ENCODE results near the gene GNPTG.

GNPTG gene

DNA sequence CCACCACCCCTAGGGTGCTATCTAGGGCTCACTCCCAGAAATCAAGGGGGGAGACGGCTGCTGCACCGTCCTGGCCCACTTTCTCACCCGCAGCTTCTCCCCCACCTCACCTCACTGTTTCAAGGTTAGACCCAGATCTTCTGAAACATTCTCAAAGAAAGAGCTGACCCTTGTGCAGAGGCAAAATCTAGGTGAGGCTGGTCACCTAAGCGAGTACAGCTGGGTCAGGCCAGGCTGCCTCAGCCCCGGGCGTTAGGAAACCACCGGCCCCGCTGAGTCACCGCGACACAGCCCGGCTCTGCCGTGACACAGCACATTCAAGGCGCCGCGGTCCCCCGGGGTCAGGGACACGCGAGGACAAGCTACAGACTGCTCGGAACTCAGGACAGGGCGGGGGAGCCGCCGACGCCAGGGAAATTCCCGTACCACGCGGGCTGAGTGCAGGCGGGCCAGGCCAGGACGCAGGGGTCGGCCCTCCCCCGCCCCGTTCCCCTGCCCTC is 27.1 kb downstream of the GNPTG start:
- 2% methylated on average over 31 of the region's 31 CpGs for WGBS
- Histone ChIP-seq H3K27ac (ENCODE audit: low read depth, low read length) (peak overlapping the region; percentile 86), H3K9me3 (ENCODE audit: insufficient read depth, low read depth, low read length) (no peaks in the 10 kb centered on the region), H3K36me3 (ENCODE audit: insufficient read depth, low read length) (0 out of 2 replicates have a peak, but pooled peaks cover 9% of the 10 kb centered on the region), H3K9ac (ENCODE audit: low read depth, low read length) (peak overlapping the region; percentile 98), H3K4me3 (ENCODE audit: low read length) (peak overlapping the region; percentile 79), H3K27me3 (ENCODE audit: insufficient read depth, low read length) (no peaks in the 10 kb centered on the region), H3K4me1 (ENCODE audit: insufficient read depth, low read length) (0 out of 2 replicates have a peak, but pooled peaks cover 4% of the 10 kb centered on the region)

DNA sequence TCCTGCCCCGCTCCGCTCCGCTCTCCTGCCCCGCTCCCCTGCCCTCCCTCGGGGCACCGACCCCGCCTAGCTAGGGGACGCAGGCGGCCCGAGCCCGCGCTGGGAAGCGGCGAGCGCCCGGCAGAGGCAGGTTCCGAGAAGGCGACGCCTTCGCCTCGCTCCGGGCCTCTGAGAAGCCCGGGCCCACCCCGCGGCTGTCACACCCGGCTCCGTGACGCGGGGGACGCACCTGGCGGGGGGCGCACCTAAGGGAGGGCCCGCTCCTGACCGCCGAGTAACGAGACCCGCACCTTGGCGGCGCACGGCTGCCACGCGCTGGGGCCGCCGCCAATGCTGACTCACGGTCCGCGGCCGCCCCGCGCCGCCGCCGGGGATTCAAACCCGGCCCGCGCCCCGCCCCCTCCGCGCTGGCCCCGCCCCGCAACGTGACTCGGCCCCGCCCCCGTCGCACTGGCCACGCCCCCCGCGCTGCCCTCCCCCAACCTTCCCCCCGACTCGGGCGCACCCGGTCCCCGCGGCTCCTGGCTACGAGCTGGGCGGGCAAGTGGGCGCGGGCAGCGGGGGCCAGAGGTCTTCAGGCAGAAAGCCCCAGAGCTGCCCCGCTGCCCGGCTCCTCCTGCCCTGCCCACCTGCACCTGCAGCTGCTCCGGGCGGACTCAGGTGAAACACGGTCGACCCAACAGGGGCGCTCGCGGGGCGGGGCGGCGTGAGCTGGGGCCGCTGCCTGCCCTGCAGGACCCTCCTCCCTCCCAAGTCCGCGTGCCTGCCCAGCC is 27.8 kb downstream of the GNPTG start:
- H3K9me3 ChIP-seq (ENCODE audit: insufficient read depth, low read depth, low read length) = no peaks in the 10 kb centered on the region
- no peaks in the 10 kb centered on the region for H3K27me3 ChIP-seq (ENCODE audit: insufficient read depth, low read length)
- under 1% methylated on average over 87 of the region's 95 CpGs for WGBS
- H3K27ac ChIP-seq (ENCODE audit: low read depth, low read length) = peak overlapping the region; percentile 86
- H3K9ac ChIP-seq (ENCODE audit: low read depth, low read length) = peak overlapping the region; percentile 98
- 0 out of 2 replicates have a peak, but pooled peaks cover 9% of the 10 kb centered on the region for H3K36me3 ChIP-seq (ENCODE audit: insufficient read depth, low read length)
- peak overlapping the region; percentile 79 for H3K4me3 ChIP-seq (ENCODE audit: low read length)
- 0 out of 2 replicates have a peak, but pooled peaks cover 4% of the 10 kb centered on the region for H3K4me1 ChIP-seq (ENCODE audit: insufficient read depth, low read length)

DNA sequence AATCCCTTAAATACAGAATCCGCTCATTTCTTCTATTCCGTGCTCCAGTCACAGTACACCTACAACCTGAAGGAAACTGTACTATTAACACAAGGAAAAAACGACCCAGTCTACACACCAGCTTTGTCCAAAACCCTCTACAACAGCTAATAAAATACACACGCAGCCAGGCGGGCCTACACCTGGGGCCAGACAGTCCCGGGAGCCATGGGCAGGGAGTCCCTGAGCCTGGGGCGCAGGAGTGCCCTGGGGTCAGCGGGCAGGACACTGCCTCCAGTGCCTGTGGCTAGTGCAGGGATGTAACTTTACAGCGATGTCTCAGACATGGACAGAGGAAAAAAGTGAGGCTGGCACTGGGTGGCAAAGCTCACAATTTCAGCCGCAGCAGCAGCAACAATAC is 28.5 kb downstream of the GNPTG start:
- 0 out of 2 replicates have a peak, but pooled peaks cover 4% of the 10 kb centered on the region for H3K4me1 ChIP-seq (ENCODE audit: insufficient read depth, low read length)
- H3K4me3 ChIP-seq (ENCODE audit: low read length) = peak overlapping the region; percentile 79
- 0 out of 2 replicates have a peak, but pooled peaks cover 6% of the 10 kb centered on the region for H3K36me3 ChIP-seq (ENCODE audit: insufficient read depth, low read length)
- 69% methylated on average over 10 of the region's 10 CpGs for whole genome bisulfite sequencing
- peak overlapping the region; percentile 69 for H3K9ac ChIP-seq (ENCODE audit: low read depth, low read length)
- no peak overlapping the region for H3K27ac ChIP-seq (ENCODE audit: low read depth, low read length)
- H3K9me3 ChIP-seq (ENCODE audit: insufficient read depth, low read depth, low read length) = no peaks in the 10 kb centered on the region
- H3K27me3 ChIP-seq (ENCODE audit: insufficient read depth, low read length) = no peaks in the 10 kb centered on the region

DNA sequence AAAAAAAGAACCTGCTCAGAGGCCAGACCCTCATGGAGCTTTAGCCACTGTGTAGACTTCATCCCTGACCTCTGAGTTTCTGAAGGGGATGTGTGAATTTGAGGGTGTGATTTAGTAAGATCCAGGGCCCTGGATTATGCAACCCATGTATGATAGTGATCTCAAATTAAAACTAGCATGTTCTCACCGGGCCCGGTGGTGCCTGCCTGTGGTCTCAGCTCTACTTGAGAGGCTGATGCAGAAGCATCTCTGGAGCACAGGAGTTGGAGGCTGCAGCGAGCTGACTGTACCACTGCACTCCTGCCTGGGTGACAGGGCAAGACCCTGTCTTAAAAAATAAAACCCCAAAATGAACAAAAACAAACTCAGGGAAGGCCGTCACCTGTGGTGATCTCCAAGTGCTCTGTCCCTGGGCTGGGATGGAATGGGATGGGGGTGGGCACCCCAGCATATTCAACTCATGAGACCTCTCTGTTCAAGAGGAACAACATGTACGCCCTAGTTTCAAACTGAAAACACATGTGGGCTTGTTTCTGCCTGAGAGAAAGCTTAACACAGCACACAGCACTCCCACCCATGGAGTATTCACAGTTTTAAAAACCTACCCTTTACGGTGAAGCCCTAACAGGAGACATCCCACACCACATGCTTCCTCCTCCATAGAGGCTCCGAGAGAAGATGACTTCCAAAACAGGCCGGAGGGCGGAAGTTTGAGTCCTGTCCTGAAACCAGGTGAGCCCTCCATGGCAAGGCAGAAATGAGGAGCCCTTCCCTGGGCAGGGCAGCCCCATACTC is 30.1 kb downstream of the GNPTG start:
- Histone ChIP-seq H3K27me3 (ENCODE audit: insufficient read depth, low read length) (no peaks in the 10 kb centered on the region), H3K4me3 (ENCODE audit: low read length) (no peak overlapping the region), H3K4me1 (ENCODE audit: insufficient read depth, low read length) (0 out of 2 replicates have a peak, but pooled peaks cover 4% of the 10 kb centered on the region), H3K36me3 (ENCODE audit: insufficient read depth, low read length) (0 out of 2 replicates have a peak, but pooled peaks cover 6% of the 10 kb centered on the region), H3K9me3 (ENCODE audit: insufficient read depth, low read depth, low read length) (no peaks in the 10 kb centered on the region), H3K9ac (ENCODE audit: low read depth, low read length) (no peak overlapping the region), H3K27ac (ENCODE audit: low read depth, low read length) (no peak overlapping the region)
- 95% methylated on average over 9 of the region's 9 CpGs for WGBS

- H3K36me3 ChIP-seq (ENCODE audit: insufficient read depth, low read length) = 0 out of 2 replicates have a peak, but pooled peaks cover 6% of the 10 kb centered on the region
- H3K4me1 ChIP-seq (ENCODE audit: insufficient read depth, low read length) = 0 out of 2 replicates have a peak, but pooled peaks cover 4% of the 10 kb centered on the region
- H3K27ac ChIP-seq (ENCODE audit: low read depth, low read length) = no peak overlapping the region
- WGBS = 95% methylated on average over 17 of the region's 18 CpGs
- no peak overlapping the region for H3K4me3 ChIP-seq (ENCODE audit: low read length)
- H3K27me3 ChIP-seq (ENCODE audit: insufficient read depth, low read length) = no peaks in the 10 kb centered on the region
- H3K9me3 ChIP-seq (ENCODE audit: insufficient read depth, low read depth, low read length) = no peaks in the 10 kb centered on the region
- H3K9ac ChIP-seq (ENCODE audit: low read depth, low read length) = no peak overlapping the region
Observed at GRCh38 chr16:1383556-1383955, 31.8 kb downstream of the GNPTG start.

- Histone ChIP-seq H3K36me3 (ENCODE audit: insufficient read depth, low read length) (peaks cover 12% of the 10 kb centered on the region; the same call in 1 of the 2 replicates), H3K9ac (ENCODE audit: low read depth, low read length) (no peak overlapping the region), H3K27me3 (ENCODE audit: insufficient read depth, low read length) (no peaks in the 10 kb centered on the region), H3K4me3 (ENCODE audit: low read length) (no peak overlapping the region), H3K9me3 (ENCODE audit: insufficient read depth, low read depth, low read length) (no peaks in the 10 kb centered on the region), H3K4me1 (ENCODE audit: insufficient read depth, low read length) (0 out of 2 replicates have a peak, but pooled peaks cover under 1% of the 10 kb centered on the region), H3K27ac (ENCODE audit: low read depth, low read length) (no peak overlapping the region)
- 95% methylated on average over 39 of the region's 39 CpGs for WGBS
Observed at GRCh38 chr16:1385232-1385631, 33.5 kb downstream of the GNPTG start.

GRCh38 chr16:1387331-1387730 is 35.6 kb downstream of the GNPTG start:
- Histone ChIP-seq H3K4me1 (ENCODE audit: insufficient read depth, low read length) (no peaks in the 10 kb centered on the region), H3K9me3 (ENCODE audit: insufficient read depth, low read depth, low read length) (no peaks in the 10 kb centered on the region), H3K4me3 (ENCODE audit: low read length) (no peak overlapping the region), H3K9ac (ENCODE audit: low read depth, low read length) (no peak overlapping the region), H3K27ac (ENCODE audit: low read depth, low read length) (no peak overlapping the region), H3K36me3 (ENCODE audit: insufficient read depth, low read length) (peaks cover 9% of the 10 kb centered on the region; the same call in 1 of the 2 replicates), H3K27me3 (ENCODE audit: insufficient read depth, low read length) (no peaks in the 10 kb centered on the region)
- 93% methylated on average over 16 of the region's 16 CpGs for WGBS

- Histone ChIP-seq H3K27ac (ENCODE audit: low read depth, low read length) (no peak overlapping the region), H3K9me3 (ENCODE audit: insufficient read depth, low read depth, low read length) (no peaks in the 10 kb centered on the region), H3K36me3 (ENCODE audit: insufficient read depth, low read length) (peaks cover 11% of the 10 kb centered on the region; the same call in 1 of the 2 replicates), H3K9ac (ENCODE audit: low read depth, low read length) (no peak overlapping the region), H3K4me1 (ENCODE audit: insufficient read depth, low read length) (no peaks in the 10 kb centered on the region), H3K27me3 (ENCODE audit: insufficient read depth, low read length) (no peaks in the 10 kb centered on the region), H3K4me3 (ENCODE audit: low read length) (no peak overlapping the region)
- WGBS = 91% methylated on average over 7 of the region's 7 CpGs
Observed at GRCh38 chr16:1389762-1390161, 38.0 kb downstream of the GNPTG start.

DNA sequence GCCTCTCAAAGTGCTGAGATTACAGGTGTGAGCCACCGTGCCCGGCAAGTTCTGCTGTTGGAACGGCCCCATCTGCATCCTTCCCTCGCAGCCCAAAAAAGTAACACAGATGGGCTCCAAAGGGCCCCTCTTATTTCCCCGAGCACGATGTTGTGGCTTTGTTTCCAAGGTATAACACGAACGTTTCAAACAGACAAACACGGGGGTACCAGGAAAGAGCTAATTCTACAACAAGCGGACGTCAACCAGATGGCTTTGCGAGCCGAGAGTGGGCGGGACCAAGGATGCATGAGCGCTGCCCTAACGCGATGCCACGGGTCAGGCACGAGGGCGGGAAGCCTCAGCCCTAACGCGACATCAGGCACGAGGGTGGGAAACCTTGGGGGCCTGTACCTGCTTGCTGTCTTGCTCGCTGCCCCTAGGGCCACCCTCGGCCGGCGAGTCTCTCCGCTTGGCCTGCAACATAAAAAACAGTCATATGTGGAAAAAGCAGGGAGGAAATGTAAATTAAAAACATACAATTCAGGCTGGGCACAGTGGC is 38.6 kb downstream of the GNPTG start:
- WGBS = 92% methylated on average over 28 of the region's 28 CpGs

GRCh38 chr16:1392826-1393225 is 41.1 kb downstream of the GNPTG start:
- 95% methylated on average over 17 of the region's 17 CpGs for WGBS
- Histone ChIP-seq H3K9me3 (ENCODE audit: insufficient read depth, low read depth, low read length) (no peaks in the 10 kb centered on the region), H3K9ac (ENCODE audit: low read depth, low read length) (no peak overlapping the region), H3K27me3 (ENCODE audit: insufficient read depth, low read length) (no peaks in the 10 kb centered on the region), H3K36me3 (ENCODE audit: insufficient read depth, low read length) (peaks cover 11% of the 10 kb centered on the region; the same call in 1 of the 2 replicates), H3K4me1 (ENCODE audit: insufficient read depth, low read length) (no peaks in the 10 kb centered on the region), H3K4me3 (ENCODE audit: low read length) (no peak overlapping the region), H3K27ac (ENCODE audit: low read depth, low read length) (no peak overlapping the region)

More for the DNA sequence above, 38.6 kb downstream of the GNPTG start:
- Histone ChIP-seq H3K4me1 (ENCODE audit: insufficient read depth, low read length) (no peaks in the 10 kb centered on the region), H3K27me3 (ENCODE audit: insufficient read depth, low read length) (no peaks in the 10 kb centered on the region), H3K27ac (ENCODE audit: low read depth, low read length) (no peak overlapping the region), H3K9me3 (ENCODE audit: insufficient read depth, low read depth, low read length) (no peaks in the 10 kb centered on the region), H3K9ac (ENCODE audit: low read depth, low read length) (no peak overlapping the region), H3K36me3 (ENCODE audit: insufficient read depth, low read length) (peaks cover 11% of the 10 kb centered on the region; the same call in 1 of the 2 replicates), H3K4me3 (ENCODE audit: low read length) (no peak overlapping the region)
